ENCODE results near the gene TMEM61.

Gene TMEM61

DNA sequence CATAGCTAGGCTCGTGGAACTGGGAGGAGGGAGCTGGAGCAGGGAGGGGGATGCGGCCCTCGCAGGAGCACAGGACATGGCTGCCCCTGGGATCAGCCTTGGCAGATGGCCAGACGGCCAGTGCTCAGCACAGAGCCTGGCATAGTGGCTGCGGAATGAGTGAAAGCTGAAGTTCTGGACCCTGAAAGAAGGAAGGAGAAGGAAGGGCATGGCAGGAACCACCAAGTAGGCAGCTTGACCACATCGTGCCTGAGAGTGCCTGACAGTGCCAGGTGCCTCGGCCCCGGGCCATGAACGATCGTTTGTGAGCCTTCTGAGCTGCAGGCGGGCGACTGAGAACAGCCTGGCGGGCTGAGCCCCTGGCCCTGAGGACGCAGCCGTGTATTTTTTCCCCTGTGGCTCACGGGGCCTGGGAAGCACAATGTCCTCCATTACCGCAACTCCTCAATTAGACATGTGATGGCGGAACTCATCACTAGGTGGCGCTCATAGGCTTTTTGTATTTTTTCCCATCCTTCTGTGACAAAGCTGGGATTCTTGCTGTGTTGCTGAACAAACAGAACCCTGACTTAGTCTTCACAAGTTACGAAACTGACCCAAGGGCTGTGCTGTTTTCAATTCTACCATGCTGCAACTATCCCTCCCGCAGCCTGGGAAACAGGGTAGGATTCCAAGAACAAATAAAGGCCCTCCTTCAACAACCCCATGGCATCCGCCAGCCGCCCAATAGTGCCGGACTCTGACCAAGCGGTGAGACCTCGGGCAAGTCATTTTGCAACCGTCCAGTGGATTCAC, 29.9 kb upstream of the TMEM61 start:
- H3K4me3 ChIP-seq (ENCODE audit: low read depth, low read length): no peak overlapping the region
- TF ChIP-seq CTCF (IDR thresholded peaks at IDR 0.05; ENCODE audit: borderline replicate concordance, insufficient read depth, low read depth, low read length): peak; percentile 52

GRCh38 chr1:54951810-54952226, 28.6 kb upstream of the TMEM61 start:
- H3K4me3 ChIP-seq (ENCODE audit: low read depth, low read length): no peak overlapping the region
- no peak for TF ChIP-seq CTCF (IDR thresholded peaks at IDR 0.05; ENCODE audit: borderline replicate concordance, insufficient read depth, low read depth, low read length)

GRCh38 chr1:54952950-54953718, 27.3 kb upstream of the TMEM61 start:
- H3K4me3 ChIP-seq (ENCODE audit: low read depth, low read length): no peak overlapping the region
- TF ChIP-seq CTCF (IDR thresholded peaks at IDR 0.05; ENCODE audit: borderline replicate concordance, insufficient read depth, low read depth, low read length): no peak

- TF ChIP-seq CTCF (IDR thresholded peaks at IDR 0.05; ENCODE audit: borderline replicate concordance, insufficient read depth, low read depth, low read length): no peak
- H3K4me3 ChIP-seq (ENCODE audit: low read depth, low read length): no peak overlapping the region
These were observed 26.6 kb upstream of the TMEM61 start for GRCh38 chr1:54953846-54954245.

GRCh38 chr1:54955359-54955758, 25.1 kb upstream of the TMEM61 start:
- no peak overlapping the region for H3K4me3 ChIP-seq (ENCODE audit: low read depth, low read length)
- TF ChIP-seq CTCF (IDR thresholded peaks at IDR 0.05; ENCODE audit: borderline replicate concordance, insufficient read depth, low read depth, low read length): no peak

DNA sequence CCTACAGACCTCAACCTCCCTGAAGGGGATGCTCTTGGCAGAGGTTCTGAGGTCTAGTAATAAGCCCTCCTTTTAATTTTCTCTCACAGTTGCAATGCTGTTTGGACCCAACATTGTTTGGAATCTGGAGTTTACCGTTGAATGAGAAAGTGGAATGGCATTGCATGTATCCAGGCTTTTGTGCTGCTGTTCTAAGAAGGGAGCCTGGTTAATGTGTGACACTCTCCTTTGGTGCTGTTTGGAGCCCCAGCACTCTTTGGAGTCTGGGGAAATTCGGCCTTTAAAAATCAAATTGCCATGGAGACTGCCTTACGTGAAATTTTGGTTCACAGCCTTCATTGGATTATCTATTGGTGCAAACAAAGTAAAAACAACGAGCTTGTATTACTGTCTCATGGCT, 23.7 kb upstream of the TMEM61 start:
- TF ChIP-seq CTCF (IDR thresholded peaks at IDR 0.05; ENCODE audit: borderline replicate concordance, insufficient read depth, low read depth, low read length): no peak
- no peak overlapping the region for H3K4me3 ChIP-seq (ENCODE audit: low read depth, low read length)

All from GM12875 (cell line).